Erythroblast (primary cell): ENCODE data around the gene VAMP2.

Experiments
- GATA1 ChIP-seq: IDR thresholded peaks from 2 replicates; pipeline ENCODE4 v1.6.1; 2011; ENCODE audit warnings: low read depth, mild to moderate bottlenecking, control low read depth, low read length, moderate library complexity
- POLR2A ChIP-seq: IDR thresholded peaks from 2 replicates; pipeline ENCODE4 v1.6.1; 2011; ENCODE audit warnings: mild to moderate bottlenecking, low read length

DNA sequence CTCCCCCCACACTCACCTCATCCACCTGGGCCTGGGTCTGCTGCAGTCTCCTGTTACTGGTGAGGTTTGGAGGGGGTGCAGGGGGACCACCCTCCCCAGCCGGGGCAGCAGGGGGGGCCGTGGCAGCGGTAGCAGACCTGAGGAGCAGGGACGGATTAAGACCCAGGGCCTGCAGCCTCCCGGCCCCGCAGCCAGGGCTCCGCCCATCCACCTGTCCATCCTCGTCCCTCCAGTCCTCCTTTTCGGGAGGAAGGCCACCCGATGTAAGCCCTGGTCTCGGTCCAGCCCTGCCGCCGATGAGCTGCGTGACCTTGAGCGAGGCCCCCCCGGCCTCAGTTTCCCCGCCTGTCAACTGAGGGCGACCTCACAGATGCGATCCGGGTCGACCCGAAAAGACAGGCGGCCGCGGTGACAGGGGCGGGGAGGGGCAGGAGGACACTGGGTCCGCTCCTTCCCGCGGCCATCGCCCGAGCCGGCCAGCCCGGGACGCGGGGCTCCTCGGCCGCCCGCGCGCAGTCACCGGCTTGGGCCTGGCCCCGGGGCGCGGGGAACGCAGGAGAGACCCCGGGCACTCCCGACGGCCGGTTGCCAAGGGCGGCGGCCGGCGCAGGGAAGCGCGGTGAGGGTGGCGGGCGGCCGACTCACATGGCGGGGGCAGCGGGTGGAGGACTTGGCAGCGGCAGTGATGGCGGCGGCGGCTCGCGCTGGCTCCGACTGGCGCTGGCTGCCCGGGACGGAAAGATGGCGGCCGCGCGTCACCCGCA lies at the start of gene VAMP2:
- TF ChIP-seq POLR2A = peak; percentile 58
- TF ChIP-seq GATA1 = no peak
